Ishikawa (cell line): ENCODE data around the gene GMDS.

Experiments used
- CREB1 ChIP-seq: IDR thresholded peaks from 2 replicates; pipeline ENCODE4 v1.6.1; 2012; ENCODE audit warnings: low read depth
- EP300 ChIP-seq: IDR thresholded peaks from 2 replicates; pipeline ENCODE4 v1.6.1; 2012; ENCODE audit warnings: borderline replicate concordance

GRCh38 chr6:2263896-2264295 is 18.5 kb upstream of the GMDS start:
- TF ChIP-seq CREB1 (no peak), EP300 (no peak)
